GM04504 (cell line): ENCODE data around the gene SPINK4.

Experiments used
- DNase-seq: peaks from one replicate; pipeline ENCODE4 v3.0.0-alpha.2; 2012; ENCODE audit warnings: low read depth

SPINK4 gene

GRCh38 chr9:33257276-33257675 is 17.3 kb downstream of the SPINK4 start:
- DNase-seq, result no peak

- no peak for DNase-seq
Measured at GRCh38 chr9:33260372-33260771, 20.4 kb downstream of the SPINK4 start.

- no peak for DNase-seq
Measured at GRCh38 chr9:33263131-33264002, 23.4 kb downstream of the SPINK4 start.

- DNase-seq, result no peak
Measured at GRCh38 chr9:33264003-33264472, 24.1 kb downstream of the SPINK4 start.

GRCh38 chr9:33264473-33265177 is 24.7 kb downstream of the SPINK4 start, which contains the start of the genes BAG1 and CHMP5:
Gene BAG1 (minus strand): TSS chr9:33264708.
Gene CHMP5 (plus strand): TSS chr9:33265049. CDS start chr9:33265079, 30 bp downstream.
- peak; percentile 99 for DNase-seq

- no peak for DNase-seq
Measured at GRCh38 chr9:33265211-33265865, 25.4 kb downstream of the SPINK4 start.

- no peak for DNase-seq
Measured at GRCh38 chr9:33267151-33267767, 27.3 kb downstream of the SPINK4 start.

- DNase-seq, result no peak
Measured at GRCh38 chr9:33270146-33270545, 30.2 kb downstream of the SPINK4 start.

GRCh38 chr9:33272061-33272460 is 32.1 kb downstream of the SPINK4 start:
- no peak for DNase-seq

GRCh38 chr9:33273266-33273971 is 33.5 kb downstream of the SPINK4 start:
- no peak for DNase-seq

- DNase-seq, result no peak
Measured at GRCh38 chr9:33273972-33274328, 34.0 kb downstream of the SPINK4 start.

GRCh38 chr9:33277484-33277883 is 37.5 kb downstream of the SPINK4 start:
- no peak for DNase-seq

GRCh38 chr9:33285502-33285901 is 45.5 kb downstream of the SPINK4 start:
- DNase-seq, result no peak

GRCh38 chr9:33287087-33287490 is 47.1 kb downstream of the SPINK4 start:
- DNase-seq, result peak; percentile 43

- no peak for DNase-seq
Measured at GRCh38 chr9:33288235-33288634, 48.3 kb downstream of the SPINK4 start.

- no peak for DNase-seq
Measured at GRCh38 chr9:33288828-33289483, 49.0 kb downstream of the SPINK4 start.

- no peak for DNase-seq
Measured at GRCh38 chr9:33289496-33289895, 49.5 kb downstream of the SPINK4 start.

- DNase-seq, result no peak
Measured at GRCh38 chr9:33289936-33290246, 49.9 kb downstream of the SPINK4 start.

GRCh38 chr9:33290247-33291030 is 50.5 kb downstream of the SPINK4 start, which contains the start of gene NFX1:
Gene NFX1 (plus strand): TSS chr9:33290516. CDS start chr9:33290573, 57 bp downstream.
- peak; percentile 98 for DNase-seq

- no peak for DNase-seq
Measured at GRCh38 chr9:33291031-33291397, 51.0 kb downstream of the SPINK4 start.
